ENCODE measurements around the gene SPHK1.

- TF ChIP-seq CTCF (IDR thresholded peaks at IDR 0.05) = no peak
- no peak for TF ChIP-seq POLR2A (IDR thresholded peaks at IDR 0.05)
Measured at GRCh38 chr17:76404256-76404655, 19.8 kb downstream of the SPHK1 start.
